ENCODE results near the gene OGT. TPM values are rescaled to one million over a fixed set of nuclear protein-coding genes. Genes with fewer than 3 reads are reported as not detected.

OGT gene
- total RNA-seq, 1 experiment from 2014 or later: 174 TPM

DNA sequence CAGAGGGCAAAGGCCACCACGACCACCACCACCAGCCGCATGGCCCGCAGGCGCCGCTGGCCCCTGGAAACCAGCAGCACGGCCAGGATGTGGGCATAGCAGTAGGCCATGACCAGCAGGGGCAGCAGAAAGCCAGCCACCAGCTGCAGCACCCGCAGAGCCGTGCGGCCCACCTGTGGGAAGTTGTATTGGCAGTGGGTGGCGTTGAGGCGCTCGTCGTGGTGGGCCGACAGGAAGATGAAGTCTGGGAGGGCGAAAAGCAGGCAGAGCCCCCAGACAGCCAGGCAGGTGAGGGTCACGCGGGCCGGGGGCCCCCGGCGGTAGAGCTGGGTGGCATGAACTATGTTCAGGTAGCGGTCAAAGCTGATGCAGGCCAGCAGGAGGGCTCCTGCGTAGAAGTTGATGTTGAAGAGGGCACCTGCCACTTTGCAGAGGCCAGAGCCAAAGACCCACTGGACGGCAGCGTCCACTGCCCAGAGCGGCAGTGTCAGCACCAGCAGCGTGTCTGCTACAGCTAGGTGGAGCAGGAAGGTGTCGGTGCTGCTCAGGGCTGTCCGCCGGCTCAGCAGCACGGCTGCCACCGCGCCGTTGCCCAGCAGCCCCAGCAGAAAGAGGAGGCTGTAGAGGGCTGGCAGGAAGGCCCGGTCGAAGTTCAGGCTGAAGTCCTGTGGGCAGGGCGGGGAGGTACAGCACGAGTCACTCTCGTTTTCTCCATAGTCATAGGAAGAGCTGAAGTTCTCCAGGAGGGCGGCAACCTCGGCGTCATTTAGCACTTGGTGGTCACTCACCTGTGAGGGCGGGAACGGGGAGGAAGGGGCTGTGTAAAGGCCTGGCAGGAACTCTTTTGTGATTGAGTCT is 84.0 kb downstream of the OGT start:
- TF ChIP-seq SIN3A (IDR thresholded peaks at IDR 0.05; ENCODE audit: borderline replicate concordance, insufficient read depth, low read depth, low read length) (no peak), POLR2AphosphoS5 (IDR thresholded peaks at IDR 0.05; ENCODE audit: low read depth, low read length) (no peak), TCF7L2 (IDR thresholded peaks at IDR 0.05; ENCODE audit: low read depth, low read length) (no peak)
- TF ChIP-seq, protein P1, sequence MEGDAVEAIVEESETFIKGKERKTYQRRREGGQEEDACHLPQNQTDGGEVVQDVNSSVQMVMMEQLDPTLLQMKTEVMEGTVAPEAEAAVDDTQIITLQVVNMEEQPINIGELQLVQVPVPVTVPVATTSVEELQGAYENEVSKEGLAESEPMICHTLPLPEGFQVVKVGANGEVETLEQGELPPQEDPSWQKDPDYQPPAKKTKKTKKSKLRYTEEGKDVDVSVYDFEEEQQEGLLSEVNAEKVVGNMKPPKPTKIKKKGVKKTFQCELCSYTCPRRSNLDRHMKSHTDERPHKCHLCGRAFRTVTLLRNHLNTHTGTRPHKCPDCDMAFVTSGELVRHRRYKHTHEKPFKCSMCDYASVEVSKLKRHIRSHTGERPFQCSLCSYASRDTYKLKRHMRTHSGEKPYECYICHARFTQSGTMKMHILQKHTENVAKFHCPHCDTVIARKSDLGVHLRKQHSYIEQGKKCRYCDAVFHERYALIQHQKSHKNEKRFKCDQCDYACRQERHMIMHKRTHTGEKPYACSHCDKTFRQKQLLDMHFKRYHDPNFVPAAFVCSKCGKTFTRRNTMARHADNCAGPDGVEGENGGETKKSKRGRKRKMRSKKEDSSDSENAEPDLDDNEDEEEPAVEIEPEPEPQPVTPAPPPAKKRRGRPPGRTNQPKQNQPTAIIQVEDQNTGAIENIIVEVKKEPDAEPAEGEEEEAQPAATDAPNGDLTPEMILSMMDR (IDR thresholded peaks at IDR 0.05): no peak; the same call in 1 of the 2 replicates
- TF ChIP-seq, protein P2, sequence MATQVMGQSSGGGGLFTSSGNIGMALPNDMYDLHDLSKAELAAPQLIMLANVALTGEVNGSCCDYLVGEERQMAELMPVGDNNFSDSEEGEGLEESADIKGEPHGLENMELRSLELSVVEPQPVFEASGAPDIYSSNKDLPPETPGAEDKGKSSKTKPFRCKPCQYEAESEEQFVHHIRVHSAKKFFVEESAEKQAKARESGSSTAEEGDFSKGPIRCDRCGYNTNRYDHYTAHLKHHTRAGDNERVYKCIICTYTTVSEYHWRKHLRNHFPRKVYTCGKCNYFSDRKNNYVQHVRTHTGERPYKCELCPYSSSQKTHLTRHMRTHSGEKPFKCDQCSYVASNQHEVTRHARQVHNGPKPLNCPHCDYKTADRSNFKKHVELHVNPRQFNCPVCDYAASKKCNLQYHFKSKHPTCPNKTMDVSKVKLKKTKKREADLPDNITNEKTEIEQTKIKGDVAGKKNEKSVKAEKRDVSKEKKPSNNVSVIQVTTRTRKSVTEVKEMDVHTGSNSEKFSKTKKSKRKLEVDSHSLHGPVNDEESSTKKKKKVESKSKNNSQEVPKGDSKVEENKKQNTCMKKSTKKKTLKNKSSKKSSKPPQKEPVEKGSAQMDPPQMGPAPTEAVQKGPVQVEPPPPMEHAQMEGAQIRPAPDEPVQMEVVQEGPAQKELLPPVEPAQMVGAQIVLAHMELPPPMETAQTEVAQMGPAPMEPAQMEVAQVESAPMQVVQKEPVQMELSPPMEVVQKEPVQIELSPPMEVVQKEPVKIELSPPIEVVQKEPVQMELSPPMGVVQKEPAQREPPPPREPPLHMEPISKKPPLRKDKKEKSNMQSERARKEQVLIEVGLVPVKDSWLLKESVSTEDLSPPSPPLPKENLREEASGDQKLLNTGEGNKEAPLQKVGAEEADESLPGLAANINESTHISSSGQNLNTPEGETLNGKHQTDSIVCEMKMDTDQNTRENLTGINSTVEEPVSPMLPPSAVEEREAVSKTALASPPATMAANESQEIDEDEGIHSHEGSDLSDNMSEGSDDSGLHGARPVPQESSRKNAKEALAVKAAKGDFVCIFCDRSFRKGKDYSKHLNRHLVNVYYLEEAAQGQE (IDR thresholded peaks at IDR 0.05; ENCODE audit: insufficient read depth in 1 of 2, low read depth in 2 of 2, low read length in 1 of 2): no peak
- ChIA-PET POLR2A (no interaction called here), CTCF (no interaction called here)
- intact Hi-C loops (cut with micrococcal nuclease; ENCODE audit: unreplicated experiment): no loop called here
- Histone ChIP-seq H3K36me3 (ENCODE audit: control insufficient read depth, insufficient read depth, low read length) (no peaks in the 10 kb centered on the region; the same call in 1 of the 2 replicates), H3K27me3 (ENCODE audit: control insufficient read depth, insufficient read depth, low read length) (no peaks in the 10 kb centered on the region), H3K27ac (ENCODE audit: low read length) (no peak overlapping the region), H3K9me3 (ENCODE audit: control insufficient read depth, insufficient read depth, low read depth, low read length) (no peaks in the 10 kb centered on the region), H3K4me1 (ENCODE audit: control insufficient read depth, insufficient read depth, low read length) (no peaks in the 10 kb centered on the region), H3K4me3 (ENCODE audit: low read depth in 2 of 2, low read length in 2 of 2) (no peak overlapping the region)
- peak; percentile 23; the same call in 1 of the 2 replicates for ATAC-seq
- DNase-seq (ENCODE audit: low read depth, low spot score): no peak
- in situ Hi-C loops (cut with HindIII; ENCODE audit: low pct_unique_long_range_greater_than_20kb, low sequenced_read_pairs): no loop called here
- BruUV-seq (replicated peaks): no TSS peak

DNA sequence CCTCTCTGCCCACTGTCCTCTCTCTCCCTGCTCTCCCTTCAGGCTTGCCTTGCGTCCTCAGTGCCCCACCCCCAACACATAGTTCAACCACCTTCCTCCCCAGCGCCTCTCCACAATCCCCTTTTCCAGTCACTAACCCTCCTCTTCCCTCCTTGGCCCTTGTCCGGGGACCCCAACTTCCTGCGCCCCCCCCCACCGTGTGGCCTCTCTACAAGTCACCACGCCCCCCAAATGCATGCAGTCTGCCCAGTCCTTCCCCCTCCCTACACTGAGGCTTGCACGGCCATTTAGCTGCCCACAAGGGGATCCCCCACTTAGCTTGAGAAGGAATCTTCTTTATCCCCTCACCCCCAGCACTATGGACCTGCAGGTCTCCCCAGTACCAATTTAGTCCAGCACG is 84.8 kb downstream of the OGT start:
- TF ChIP-seq, protein P2 (IDR thresholded peaks at IDR 0.05; ENCODE audit: insufficient read depth in 1 of 2, low read depth in 2 of 2, low read length in 1 of 2): no peak
- no peak for TF ChIP-seq POLR2AphosphoS5 (IDR thresholded peaks at IDR 0.05; ENCODE audit: low read depth, low read length)
- no peak for TF ChIP-seq SIN3A (IDR thresholded peaks at IDR 0.05; ENCODE audit: borderline replicate concordance, insufficient read depth, low read depth, low read length)
- TF ChIP-seq TCF7L2 (IDR thresholded peaks at IDR 0.05; ENCODE audit: low read depth, low read length): no peak
- TF ChIP-seq, protein P1 (IDR thresholded peaks at IDR 0.05): no peak
- Histone ChIP-seq H3K27me3 (ENCODE audit: control insufficient read depth, insufficient read depth, low read length) (no peaks in the 10 kb centered on the region), H3K4me1 (ENCODE audit: control insufficient read depth, insufficient read depth, low read length) (no peaks in the 10 kb centered on the region), H3K36me3 (ENCODE audit: control insufficient read depth, insufficient read depth, low read length) (no peaks in the 10 kb centered on the region; the same call in 1 of the 2 replicates), H3K4me3 (ENCODE audit: low read depth in 2 of 2, low read length in 2 of 2) (no peak overlapping the region), H3K27ac (ENCODE audit: low read length) (no peak overlapping the region), H3K9me3 (ENCODE audit: control insufficient read depth, insufficient read depth, low read depth, low read length) (no peaks in the 10 kb centered on the region)
- intact Hi-C loops (cut with micrococcal nuclease; ENCODE audit: unreplicated experiment) (no loop called here), in situ Hi-C loops (cut with HindIII; ENCODE audit: low pct_unique_long_range_greater_than_20kb, low sequenced_read_pairs) (no loop called here)
- ATAC-seq: no peak
- BruUV-seq (replicated peaks): no TSS peak
- no peak for DNase-seq (ENCODE audit: low read depth, low spot score)
- ChIA-PET POLR2A (no interaction called here), CTCF (interaction anchor here (1.0 kb wide), 1 partner anchor 34 kb away, joined by 3 read pairs; no protein-coding TSS in a partner anchor)

Data from Panc1 (cell line).